HG03457 (cell line): ENCODE measurements around the gene OMD.

Source experiments
- ATAC-seq: cut with Tn5 transposase; IDR thresholded peaks from one replicate; pipeline ENCODE4 v1.9.1; 2021; ENCODE audit warnings: moderate number of reproducible peaks; ENCODE audit not compliant: unreplicated experiment

Gene OMD, protein sequence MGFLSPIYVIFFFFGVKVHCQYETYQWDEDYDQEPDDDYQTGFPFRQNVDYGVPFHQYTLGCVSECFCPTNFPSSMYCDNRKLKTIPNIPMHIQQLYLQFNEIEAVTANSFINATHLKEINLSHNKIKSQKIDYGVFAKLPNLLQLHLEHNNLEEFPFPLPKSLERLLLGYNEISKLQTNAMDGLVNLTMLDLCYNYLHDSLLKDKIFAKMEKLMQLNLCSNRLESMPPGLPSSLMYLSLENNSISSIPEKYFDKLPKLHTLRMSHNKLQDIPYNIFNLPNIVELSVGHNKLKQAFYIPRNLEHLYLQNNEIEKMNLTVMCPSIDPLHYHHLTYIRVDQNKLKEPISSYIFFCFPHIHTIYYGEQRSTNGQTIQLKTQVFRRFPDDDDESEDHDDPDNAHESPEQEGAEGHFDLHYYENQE

DNA sequence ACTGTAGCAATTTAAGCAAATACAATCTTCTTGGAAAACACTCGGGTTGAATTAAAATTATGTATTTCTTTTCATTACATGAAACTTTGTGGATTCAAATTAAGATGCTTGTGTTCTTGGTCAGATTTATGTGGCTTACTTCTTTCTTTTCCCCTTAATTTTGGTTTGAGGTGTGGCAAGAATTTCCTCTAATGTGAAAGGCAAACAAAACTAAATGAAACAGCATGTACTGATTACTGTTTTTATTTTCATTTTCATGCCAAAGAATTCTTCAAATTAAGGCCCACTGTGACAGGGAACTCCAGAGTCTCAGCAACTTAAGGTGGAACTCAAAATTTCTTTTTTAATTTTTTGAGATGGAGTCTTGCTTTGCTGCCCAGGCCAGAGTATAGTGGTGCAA, at the start of gene OMD:
OMD (minus strand) TSS at position 132 of the 400 bp plus-strand sequence. CDS start 6,913 bp downstream, outside the sequence.
- no peak for ATAC-seq

GRCh38 chr9:92468206-92468605, 43.9 kb upstream of the OMD start:
- no peak for ATAC-seq

DNA sequence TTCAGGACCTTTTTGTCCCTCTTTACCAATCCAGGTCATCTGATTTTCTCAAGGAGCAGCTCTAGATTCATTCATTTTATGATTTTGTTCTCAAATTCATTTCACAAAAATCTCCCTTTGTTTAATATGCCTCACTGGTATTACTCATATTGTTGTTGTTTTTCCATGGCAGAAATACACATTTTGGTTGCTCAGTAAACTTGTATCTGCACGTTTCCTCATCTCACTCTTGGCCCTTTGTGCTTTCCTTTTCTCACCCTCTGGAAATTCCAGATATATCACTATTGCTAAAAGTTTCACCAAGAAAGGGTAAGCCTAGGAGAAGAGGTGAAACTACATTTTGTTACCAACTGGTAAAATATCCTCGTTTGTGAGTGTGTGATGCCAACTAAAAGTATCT, 43.2 kb upstream of the OMD start:
- no peak for ATAC-seq

DNA sequence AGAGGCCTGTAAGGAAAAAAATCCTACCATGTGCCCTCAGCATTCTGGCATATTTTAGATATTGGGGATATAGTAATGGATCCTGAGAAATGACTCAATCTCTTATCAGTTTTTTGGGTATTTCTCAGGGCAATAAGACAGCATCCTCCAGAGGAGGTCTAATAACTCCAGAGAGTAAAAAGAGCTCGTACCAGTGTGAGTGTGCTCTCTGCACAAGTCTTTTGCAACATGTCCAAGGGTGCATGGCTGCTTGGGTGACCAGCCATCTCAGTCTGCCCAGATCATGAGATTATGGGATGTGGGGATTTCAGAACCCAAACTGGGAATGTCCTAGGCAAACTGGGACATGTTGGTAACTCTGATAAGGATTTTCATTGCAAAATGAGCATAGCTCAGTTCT, 42.8 kb upstream of the OMD start:
- ATAC-seq: no peak

- no peak for ATAC-seq
These were observed 39.7 kb upstream of the OMD start for GRCh38 chr9:92463984-92464383.

DNA sequence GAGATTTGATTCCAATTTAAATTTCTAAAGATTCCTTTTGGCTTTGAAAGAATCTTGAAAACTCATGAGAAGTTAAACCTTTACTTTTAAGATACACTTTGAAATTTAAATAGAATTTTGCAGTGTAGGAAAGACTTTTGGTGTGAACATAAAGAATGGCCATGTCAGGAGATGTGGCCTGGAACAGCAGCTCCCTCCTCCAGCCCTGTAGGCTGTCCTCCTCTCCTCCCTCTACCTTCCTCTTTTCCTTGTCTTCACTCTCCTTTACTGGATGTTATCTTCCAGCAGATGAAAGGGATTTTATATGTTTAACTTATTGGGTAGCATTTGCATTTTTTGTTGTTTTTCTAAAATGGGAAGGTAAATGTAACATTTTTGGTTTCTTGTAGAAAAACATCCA, 39.1 kb upstream of the OMD start:
- ATAC-seq: no peak

GRCh38 chr9:92457576-92457975, 33.3 kb upstream of the OMD start:
- no peak for ATAC-seq

DNA sequence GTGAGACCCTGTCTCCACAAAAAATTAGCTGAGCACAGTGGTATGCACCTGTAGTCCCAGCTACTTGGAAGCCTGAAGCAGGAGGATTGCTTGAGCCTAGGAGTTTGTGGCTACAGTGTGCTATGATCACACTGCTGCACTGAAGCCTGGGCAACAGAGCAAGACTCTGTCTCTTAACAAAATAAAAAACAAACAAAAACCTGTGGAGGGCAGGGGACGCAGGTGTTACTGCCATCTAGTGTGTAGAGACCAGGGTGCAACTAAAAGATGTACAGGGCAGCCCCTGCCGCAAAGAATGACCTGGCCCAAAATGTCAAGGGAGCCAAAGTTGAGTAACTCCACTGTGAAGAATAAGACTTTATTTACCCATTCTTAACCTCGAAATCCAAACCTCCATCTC, 30.9 kb upstream of the OMD start:
- ATAC-seq: no peak

DNA sequence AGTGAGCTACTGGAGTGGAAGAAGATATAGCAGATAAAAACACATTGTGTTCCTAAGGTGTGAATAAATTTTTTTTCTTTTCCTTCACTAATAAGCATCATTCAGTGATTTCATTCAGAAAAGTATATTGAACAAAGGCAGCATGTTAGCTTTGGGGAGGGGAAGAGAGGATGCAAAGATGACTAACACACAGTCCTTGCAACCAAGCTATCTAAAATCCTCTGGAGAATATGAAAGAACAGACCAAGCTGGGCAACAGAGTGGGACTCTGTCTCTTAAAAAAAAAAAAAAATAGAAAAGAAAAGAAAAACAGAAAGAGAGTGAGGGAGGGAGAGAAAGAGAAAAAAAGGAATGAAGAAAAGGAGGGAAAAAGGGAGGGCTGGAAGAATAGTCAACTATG, 22.3 kb upstream of the OMD start:
- no peak for ATAC-seq

GRCh38 chr9:92444841-92445240, 20.6 kb upstream of the OMD start:
- no peak for ATAC-seq

DNA sequence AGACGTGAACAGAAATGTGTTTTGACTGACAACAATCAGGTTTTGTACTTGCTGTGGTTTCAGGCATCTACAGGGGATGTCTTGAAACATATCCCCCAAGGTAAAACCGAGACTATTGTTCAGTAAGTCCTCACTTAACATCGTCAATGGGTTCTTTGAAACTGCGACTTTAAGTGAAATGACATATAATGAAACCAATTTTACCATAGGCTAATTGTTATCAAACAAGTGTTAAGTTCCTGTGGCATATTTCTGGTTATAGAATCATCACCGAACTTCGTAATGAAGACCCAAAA, 16.4 kb upstream of the OMD start:
- no peak for ATAC-seq

- ATAC-seq: no peak
These were observed 15.9 kb upstream of the OMD start for GRCh38 chr9:92439921-92440750.

DNA sequence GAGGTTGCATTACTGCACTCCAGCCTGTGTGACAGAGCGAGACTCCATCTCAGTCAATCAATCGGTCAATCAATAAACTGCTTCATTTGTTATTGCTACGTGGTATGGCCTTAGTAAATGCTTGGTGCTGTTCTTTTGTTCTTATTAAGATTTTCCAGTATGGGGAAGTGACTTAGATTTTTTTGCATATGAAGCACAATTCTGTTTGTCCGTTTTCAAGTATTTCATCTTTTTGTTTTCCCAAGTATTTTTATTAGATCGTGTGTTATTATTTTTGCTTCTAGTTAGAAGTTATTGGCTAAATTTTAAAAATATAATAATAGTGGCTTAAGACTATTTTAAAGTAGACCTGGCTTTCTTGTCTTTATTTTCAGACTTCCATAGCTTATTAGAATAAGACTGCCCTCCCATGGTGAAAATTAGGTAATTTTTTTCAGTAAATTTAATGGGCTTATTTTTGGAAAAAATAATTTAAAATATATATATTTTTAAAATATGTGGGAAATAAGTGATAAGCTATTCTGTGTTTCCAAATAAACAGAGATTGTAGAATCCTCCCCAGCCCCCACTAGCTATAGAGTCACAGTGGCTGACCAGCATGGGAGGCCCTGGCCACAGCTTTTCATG, 14.7 kb upstream of the OMD start:
- no peak for ATAC-seq

- ATAC-seq: no peak
These were observed 11.0 kb upstream of the OMD start for GRCh38 chr9:92435263-92435662.

- no peak for ATAC-seq
These were observed 8.8 kb upstream of the OMD start for GRCh38 chr9:92432972-92433548.

- no peak for ATAC-seq
These were observed 8.1 kb upstream of the OMD start for GRCh38 chr9:92432350-92432749.

DNA sequence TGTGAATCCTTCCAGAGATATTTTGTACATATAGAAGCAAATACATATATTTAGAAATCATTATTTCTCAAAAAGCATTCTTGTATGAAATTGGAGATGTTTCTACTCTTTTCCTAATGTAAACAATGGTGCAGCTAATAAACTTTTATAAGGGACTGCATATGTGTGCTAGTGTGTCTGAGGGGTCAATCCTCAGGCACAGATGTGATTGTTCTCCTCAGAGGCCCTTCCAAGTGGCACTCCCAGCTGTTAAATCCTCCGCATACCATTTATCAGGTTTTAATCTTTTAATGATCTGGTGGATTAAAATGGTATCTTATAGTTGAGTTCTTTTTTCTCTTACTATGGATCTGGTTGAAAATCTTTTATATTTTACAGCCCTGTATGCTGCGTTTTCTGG, 5.6 kb upstream of the OMD start:
- ATAC-seq: no peak

DNA sequence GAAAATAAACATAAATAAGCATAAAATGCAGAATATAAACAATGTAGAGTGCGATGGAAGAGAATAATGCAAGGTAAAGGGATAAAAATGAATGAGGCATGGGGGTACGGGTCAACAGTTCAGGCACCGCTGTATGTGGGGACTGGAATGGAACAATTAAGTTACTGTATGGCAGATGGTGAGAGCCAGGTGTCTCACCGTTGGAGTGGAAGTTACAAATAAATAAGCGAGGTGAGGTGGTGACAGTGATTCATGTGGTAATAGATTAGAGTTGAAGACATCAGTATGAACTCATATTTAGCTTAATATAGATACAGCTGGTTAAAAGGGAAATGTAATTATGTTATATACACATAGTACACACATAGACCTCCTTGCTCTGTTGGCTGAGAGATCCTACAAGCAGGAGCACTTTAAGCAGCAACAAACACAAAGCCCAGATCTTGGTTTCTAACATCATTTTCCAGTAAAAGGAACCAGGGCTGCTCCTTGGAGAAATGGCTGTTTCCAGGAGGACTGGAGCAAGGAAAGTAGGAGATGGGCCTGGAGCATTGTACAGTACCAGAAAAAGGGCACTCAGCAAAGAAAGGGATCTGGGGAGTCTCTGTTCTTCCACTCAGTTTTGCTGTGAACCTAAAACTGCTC, 2.4 kb upstream of the OMD start:
- ATAC-seq: no peak

DNA sequence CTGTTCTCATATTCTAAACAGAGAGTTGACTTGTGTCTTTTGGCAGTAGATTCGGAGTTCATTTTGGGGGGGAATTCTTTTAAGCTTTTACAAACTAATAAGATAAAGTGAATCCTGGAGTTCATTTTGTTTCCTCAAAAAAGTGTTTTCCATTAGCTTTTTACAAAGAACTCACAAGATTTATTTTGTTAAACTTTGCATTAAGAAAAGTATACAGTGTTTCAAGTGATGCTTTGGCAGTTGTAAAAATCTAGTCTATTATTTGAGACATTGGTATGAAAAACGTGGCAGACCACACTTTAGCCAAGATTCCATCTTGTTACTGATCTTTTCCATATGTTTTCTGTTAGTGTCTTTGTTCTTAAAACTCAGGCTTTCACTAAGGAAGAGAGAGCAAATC, 1.2 kb upstream of the OMD start:
- ATAC-seq: no peak

- ATAC-seq: no peak
These were observed 659 bp downstream of the OMD start for GRCh38 chr9:92423612-92424011.
